Measurements from ENCODE around the gene SCYGR8.
"Not testable (repeated sequence)": the region's sequence is repeated elsewhere in the genome, so short reads cannot be mapped to it uniquely, and the experiment has no call there.

SCYGR8 gene

GRCh38 chr2:227745594-227745993 is at the start of gene SCYGR8:
Gene SCYGR8 (plus strand): TSS chr2:227745894. CDS start chr2:227745894, 0 bp downstream.
- no peak for DNase-seq (ENCODE audit: low read depth)

GRCh38 chr2:227696990-227697679 is 48.6 kb upstream of the SCYGR8 start:
- DNase-seq (ENCODE audit: low read depth) = no peak

- DNase-seq (ENCODE audit: low read depth) = no peak
Measured at GRCh38 chr2:227701556-227701955, 44.1 kb upstream of the SCYGR8 start.

DNA sequence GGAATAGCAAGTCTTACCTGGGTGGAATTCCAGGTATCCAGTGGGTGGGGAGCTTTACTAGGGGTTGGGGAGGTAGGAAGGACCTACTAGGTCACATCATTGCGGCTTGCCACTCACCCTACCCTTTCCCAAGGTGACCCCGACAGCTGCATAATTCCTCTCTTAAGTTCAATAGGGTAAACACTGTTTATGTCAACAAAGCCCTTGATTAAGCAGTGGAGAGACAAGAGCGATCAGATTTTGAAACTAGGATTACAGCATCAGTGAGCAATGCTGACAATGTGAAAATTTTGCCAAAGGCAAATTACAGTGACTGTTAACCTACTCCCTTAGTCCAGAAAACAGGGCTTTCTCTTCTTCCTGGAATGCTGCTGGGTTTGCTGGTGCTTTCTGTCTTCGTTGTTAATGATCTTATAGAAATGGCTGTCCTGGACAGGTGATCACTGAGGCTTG is 42.4 kb upstream of the SCYGR8 start:
- DNase-seq (ENCODE audit: low read depth) = no peak

- DNase-seq (ENCODE audit: low read depth) = no peak
Measured at GRCh38 chr2:227703961-227704360, 41.7 kb upstream of the SCYGR8 start.

DNA sequence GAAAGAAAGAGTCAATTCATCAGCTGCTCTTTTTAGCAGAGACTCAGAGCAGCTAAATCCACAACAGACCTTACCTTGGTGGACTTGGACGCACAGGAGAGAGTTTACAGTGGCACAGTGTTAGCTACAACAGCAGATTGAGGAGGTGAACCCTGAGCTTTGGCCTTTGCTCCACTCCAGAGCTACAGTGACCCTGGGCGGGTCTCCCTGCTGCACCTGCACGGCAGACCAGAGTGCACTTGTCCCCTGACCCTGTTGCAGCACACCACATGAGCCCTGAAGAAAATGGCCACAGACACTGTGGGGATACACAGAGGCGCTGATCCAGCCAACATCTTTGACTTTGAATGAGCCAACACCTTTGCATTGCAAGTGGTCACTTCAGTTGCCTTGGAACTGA is 38.8 kb upstream of the SCYGR8 start:
- no peak for DNase-seq (ENCODE audit: low read depth)

DNA sequence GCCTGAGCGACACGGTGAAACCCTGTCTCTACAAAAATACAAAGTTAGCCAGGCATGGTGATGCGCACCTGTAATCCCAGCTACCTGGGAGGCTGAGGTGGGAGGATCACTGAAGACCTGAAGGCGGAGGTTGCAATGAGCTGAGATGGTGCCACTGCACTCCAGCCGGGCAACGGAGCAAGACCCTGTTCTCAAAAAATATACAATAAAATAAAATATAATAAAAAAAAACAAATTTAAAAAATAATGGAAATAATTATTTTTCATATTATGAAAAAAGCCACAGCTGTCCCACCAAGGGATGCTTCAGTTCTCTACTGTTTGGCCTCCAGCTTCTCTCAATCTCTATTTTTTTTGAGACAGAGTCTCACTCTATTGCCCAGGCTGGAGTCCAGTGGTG is 38.3 kb upstream of the SCYGR8 start:
- DNase-seq (ENCODE audit: low read depth) = no peak

GRCh38 chr2:227710986-227711385 is 34.7 kb upstream of the SCYGR8 start:
- no peak for DNase-seq (ENCODE audit: low read depth)

- DNase-seq (ENCODE audit: low read depth) = no peak
Measured at GRCh38 chr2:227713291-227713690, 32.4 kb upstream of the SCYGR8 start.

DNA sequence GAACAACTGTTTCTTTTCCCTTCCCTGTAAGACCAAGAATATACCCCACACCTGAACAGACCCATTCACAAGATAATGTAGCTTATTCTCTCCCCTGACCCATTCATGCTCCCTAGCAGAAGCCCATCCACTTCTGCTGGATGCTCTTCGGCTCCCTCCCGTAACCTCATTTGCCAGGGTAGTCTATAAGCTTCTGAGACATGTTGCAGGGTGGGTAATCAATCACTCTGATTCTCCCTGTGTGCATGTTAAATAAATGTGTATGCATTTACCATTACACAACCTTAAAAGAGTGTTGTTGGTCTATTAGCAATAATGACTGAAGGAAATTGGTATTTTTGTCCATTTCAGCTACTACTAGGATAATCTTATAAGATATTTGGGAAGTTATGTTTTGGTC is 29.2 kb upstream of the SCYGR8 start:
- DNase-seq (ENCODE audit: low read depth) = no peak

GRCh38 chr2:227717687-227718567 is 27.8 kb upstream of the SCYGR8 start, which contains the start of gene SLC19A3:
Gene SLC19A3 (minus strand): TSS chr2:227718028. CDS start chr2:227702318, 15,710 bp downstream.
- peak; percentile 83 for DNase-seq (ENCODE audit: low read depth)

GRCh38 chr2:227719641-227720040 is 26.1 kb upstream of the SCYGR8 start:
- DNase-seq (ENCODE audit: low read depth) = no peak

- DNase-seq (ENCODE audit: low read depth) = no peak
Measured at GRCh38 chr2:227720680-227721079, 25.0 kb upstream of the SCYGR8 start.

DNA sequence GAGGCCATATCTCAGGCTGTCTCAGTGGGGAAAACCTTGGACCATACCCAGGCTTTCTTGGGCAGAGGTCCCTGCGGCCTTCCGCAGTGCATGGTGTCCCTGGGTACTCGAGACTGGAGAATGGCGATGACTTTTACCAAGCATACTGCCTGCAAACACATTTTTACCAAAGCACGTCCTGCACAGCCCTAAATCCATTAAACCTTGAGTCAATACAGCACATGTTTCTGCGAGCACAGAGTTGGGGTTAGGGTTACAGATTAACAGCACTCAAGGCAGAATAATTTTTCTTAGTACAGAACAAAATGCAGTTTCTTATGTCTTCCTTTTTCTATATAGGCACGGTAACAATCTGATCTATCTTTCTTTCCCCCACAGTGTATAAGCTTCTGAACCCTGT is 22.9 kb upstream of the SCYGR8 start:
- DNase-seq (ENCODE audit: low read depth) = not testable (repeated sequence)

DNA sequence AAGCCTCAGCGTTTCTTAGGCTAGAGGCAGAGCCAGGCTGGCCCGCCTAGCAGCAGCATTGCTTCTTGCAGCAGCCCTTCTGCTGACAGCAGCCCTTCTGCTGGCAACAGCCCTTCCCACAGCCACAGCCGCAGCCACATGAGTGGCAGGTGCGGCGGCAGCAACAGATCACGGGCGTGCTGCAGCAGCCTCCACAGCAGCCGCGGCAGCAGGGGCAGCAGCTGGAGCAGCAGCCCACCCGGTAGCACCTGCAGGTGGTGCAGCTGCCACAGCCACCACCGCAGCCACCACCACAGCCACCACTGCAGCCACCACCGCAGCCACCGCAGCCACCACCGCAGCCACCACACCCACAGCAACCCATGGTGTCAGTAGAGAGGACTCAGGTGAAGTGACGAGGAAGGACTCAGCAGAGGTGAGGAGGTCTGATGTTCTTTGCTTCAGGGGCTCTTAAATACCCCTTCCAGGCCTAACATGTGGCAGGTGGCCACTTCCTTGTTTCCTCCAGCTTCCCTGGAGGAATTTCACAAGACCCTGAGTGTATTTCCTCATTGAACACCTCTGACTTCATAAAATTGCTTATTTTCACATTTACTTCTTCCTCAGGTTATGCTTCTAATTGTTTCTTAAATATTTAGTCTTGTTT is 21.2 kb upstream of the SCYGR8 start, which contains the start of gene SCYGR6:
Gene SCYGR6 (minus strand): TSS at position 364 of the 646 bp plus-strand sequence. CDS start 0 bp downstream, at position 364.
- DNase-seq (ENCODE audit: low read depth) = no peak

DNA sequence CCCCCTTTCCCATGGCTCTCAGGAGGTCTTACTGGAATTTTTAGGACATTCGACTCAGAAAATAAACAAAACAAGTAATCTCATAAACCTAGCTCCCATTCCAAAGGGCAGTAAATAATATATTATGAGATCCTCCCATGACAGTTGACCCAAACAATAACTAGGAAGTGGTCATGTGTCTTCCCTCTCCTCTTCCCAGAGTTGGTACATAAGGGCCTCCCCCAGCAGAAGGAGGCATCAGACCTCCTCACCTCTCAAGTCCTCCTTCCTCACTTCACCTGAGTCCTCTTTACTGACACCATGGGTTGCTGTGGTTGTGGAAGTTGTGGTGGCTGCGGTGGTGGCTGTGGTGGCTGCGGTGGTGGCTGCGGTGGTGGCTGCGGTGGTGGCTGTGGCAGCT is 17.7 kb upstream of the SCYGR8 start, which contains the start of gene SCYGR7:
Gene SCYGR7 (plus strand): TSS at position 301 of the 400 bp plus-strand sequence. CDS start 0 bp downstream, at position 301.
- DNase-seq (ENCODE audit: low read depth) = no peak

GRCh38 chr2:227739351-227739750 is 6.3 kb upstream of the SCYGR8 start:
- no peak for DNase-seq (ENCODE audit: low read depth)

- not testable (repeated sequence) for DNase-seq (ENCODE audit: low read depth)
Measured at GRCh38 chr2:227740705-227741104, 5.0 kb upstream of the SCYGR8 start.

GRCh38 chr2:227748079-227748478 is 2.4 kb downstream of the SCYGR8 start:
- no peak for DNase-seq (ENCODE audit: low read depth)

GRCh38 chr2:227756261-227756660 is 10.6 kb downstream of the SCYGR8 start:
- not testable (repeated sequence) for DNase-seq (ENCODE audit: low read depth)

GRCh38 chr2:227759411-227760118 is 13.9 kb downstream of the SCYGR8 start:
- DNase-seq (ENCODE audit: low read depth) = no peak
